ENCODE results near the gene PDZD4. TPM values are rescaled to one million over a fixed set of nuclear protein-coding genes. Genes with fewer than 3 reads are reported as not detected.

Gene PDZD4
- polyA plus RNA-seq, 1 of the 3 experiments (the other 2 are of a cell fraction), result 1.9 TPM

- H3K4me1 ChIP-seq (ENCODE audit: control insufficient read depth in 1 of 2, insufficient read depth in 2 of 2, low read depth in 1 of 2, low read length in 1 of 2), result no peaks in the 10 kb centered on the region; a peak in 1 of 4 replicates
- H3K9ac ChIP-seq, result no peak overlapping the region
- no peak overlapping the region for H3K4me2 ChIP-seq
- H3K27ac ChIP-seq (ENCODE audit: low read depth in 2 of 2, low read length in 1 of 2), result no peak overlapping the region
- POLR2A ChIA-PET, result no interaction called here
- H4K20me1 ChIP-seq (ENCODE audit: insufficient read depth), result no peaks in the 10 kb centered on the region
- no peak overlapping the region for H3K4me3 ChIP-seq (ENCODE audit: low read depth in 2 of 2, low read length in 1 of 2)
- no peak for DNase-seq
- no peak overlapping the region for H2AFZ ChIP-seq (ENCODE audit: low read depth)
- H3K79me2 ChIP-seq (ENCODE audit: insufficient read depth), result no peaks in the 10 kb centered on the region
- H3F3A ChIP-seq (replicated peaks; ENCODE audit: insufficient read depth), result no peaks in the 10 kb centered on the region
- TF ChIP-seq TEAD4 (IDR thresholded peaks at IDR 0.05; ENCODE audit: borderline replicate concordance, insufficient read depth) (no peak), POLR2AphosphoS5 (IDR thresholded peaks at IDR 0.05; ENCODE audit: low read depth, low read length) (no peak), USF1 (IDR thresholded peaks at IDR 0.05; ENCODE audit: borderline replicate concordance, low read depth) (no peak)
- H3K27me3 ChIP-seq (ENCODE audit: insufficient read depth), result peaks cover 9% of the 10 kb centered on the region
- WGBS (ENCODE audit: low lambda C conversion rate), result 54% methylated on average over 5 of the region's 13 CpGs
- CTCF ChIA-PET, result no interaction called here
- no peaks in the 10 kb centered on the region for H3K9me2 ChIP-seq
- no peaks in the 10 kb centered on the region for H3K9me3 ChIP-seq
- H3K36me3 ChIP-seq (replicated peaks in 1 of 2; ENCODE audit: control insufficient read depth in 1 of 2, insufficient read depth in 2 of 2, low read length in 1 of 2), result no peaks in the 10 kb centered on the region
Measured at GRCh38 chrX:153805436-153805835, 24.9 kb downstream of the PDZD4 start.

GRCh38 chrX:153804621-153805020 lies 25.7 kb downstream of the PDZD4 start:
- Histone ChIP-seq H3K36me3 (replicated peaks in 1 of 2; ENCODE audit: control insufficient read depth in 1 of 2, insufficient read depth in 2 of 2, low read length in 1 of 2) (no peaks in the 10 kb centered on the region), H4K20me1 (ENCODE audit: insufficient read depth) (no peaks in the 10 kb centered on the region), H3K27me3 (ENCODE audit: insufficient read depth) (peaks cover 9% of the 10 kb centered on the region), H3K4me2 (no peak overlapping the region), H3K9me2 (no peaks in the 10 kb centered on the region), H3K27ac (ENCODE audit: low read depth in 2 of 2, low read length in 1 of 2) (no peak overlapping the region), H3K4me1 (ENCODE audit: control insufficient read depth in 1 of 2, insufficient read depth in 2 of 2, low read depth in 1 of 2, low read length in 1 of 2) (no peaks in the 10 kb centered on the region; a peak in 1 of 4 replicates), H3K9ac (no peak overlapping the region), H2AFZ (ENCODE audit: low read depth) (no peak overlapping the region), H3F3A (replicated peaks; ENCODE audit: insufficient read depth) (no peaks in the 10 kb centered on the region), H3K79me2 (ENCODE audit: insufficient read depth) (no peaks in the 10 kb centered on the region), H3K9me3 (no peaks in the 10 kb centered on the region), H3K4me3 (ENCODE audit: low read depth in 2 of 2, low read length in 1 of 2) (no peak overlapping the region)
- no peak for DNase-seq
- WGBS (ENCODE audit: low lambda C conversion rate), result 53% methylated on average over 18 of the region's 25 CpGs
- POLR2A ChIA-PET, result no interaction called here
- CTCF ChIA-PET, result interaction anchor here (0.8 kb wide), 1 partner anchor 15 kb away, joined by 3 read pairs; no protein-coding TSS in a partner anchor
- TF ChIP-seq SIN3A (IDR thresholded peaks at IDR 0.05; ENCODE audit: borderline replicate concordance, low read depth, low read length) (no peak), MXI1 (IDR thresholded peaks at IDR 0.05; ENCODE audit: low read depth, low read length) (no peak), USF2 (IDR thresholded peaks at IDR 0.05; ENCODE audit: borderline replicate concordance, low read depth, low read length) (no peak), RCOR1 (IDR thresholded peaks at IDR 0.05; ENCODE audit: low read length) (no peak), FOXM1 (IDR thresholded peaks at IDR 0.05; ENCODE audit: low read depth) (no peak), JUND (IDR thresholded peaks at IDR 0.05) (no peak), RXRA (IDR thresholded peaks at IDR 0.05; ENCODE audit: borderline replicate concordance, low read depth) (no peak), TCF12 (IDR thresholded peaks at IDR 0.05) (no peak), NRF1 (IDR thresholded peaks at IDR 0.05; ENCODE audit: low read depth, low read length) (no peak), CTCF (IDR thresholded peaks at IDR 0.05) (no peak), USF1 (IDR thresholded peaks at IDR 0.05; ENCODE audit: borderline replicate concordance, low read depth) (no peak)
